GM10248 (cell line): ENCODE results near the gene GPNMB.

ENCODE experiments used
- CTCF ChIA-PET: fragments of 300-600 bp; sonication (Branson Sonifier 250); formaldehyde crosslinking; extraction: SDS; loops from one replicate; lab custom pipeline; 2021; ENCODE audit warnings: antibody characterized with exemption; lab: Yijun Ruan, JAX
- POLR2A ChIA-PET: fragments of 350-650 bp; sonication (Branson Sonifier 250); formaldehyde crosslinking; extraction: SDS; loops from one replicate; lab custom pipeline; 2020; ENCODE audit warnings: antibody characterized with exemption; lab: Yijun Ruan, JAX
- DNase-seq: peaks from one replicate; pipeline ENCODE4 v3.0.0; 2012; ENCODE audit errors: extremely low spot score
- TF ChIP-seq, protein P1 (sequence below): IDR thresholded peaks from 2 replicates; pipeline ENCODE4 v1.5.1; 2012; ENCODE audit warnings: mild to moderate bottlenecking, low read depth; ENCODE audit errors: extremely low read depth, missing control alignments, control extremely low read depth

The GPNMB gene

DNA sequence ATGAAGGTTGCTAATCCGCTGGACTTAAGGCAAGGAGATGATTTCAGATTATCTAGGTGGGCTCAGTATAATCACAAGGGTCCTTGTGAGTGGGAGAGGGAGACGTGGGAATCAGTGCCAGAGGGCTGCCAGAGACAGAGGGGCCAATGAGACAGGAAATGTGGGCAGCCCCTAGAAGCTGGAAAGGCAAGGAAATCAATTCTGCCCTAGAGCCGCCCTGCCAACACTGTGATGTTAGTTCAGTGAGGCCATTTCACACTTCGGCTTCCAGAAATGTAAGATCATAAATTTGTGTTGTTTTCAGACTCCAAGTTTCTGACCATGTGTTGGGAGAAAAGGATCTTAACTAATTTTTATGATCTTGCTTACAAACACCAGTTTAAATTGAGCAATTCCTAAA, 3.6 kb upstream of the GPNMB start:
- ChIA-PET POLR2A (no interaction called here), CTCF (interaction anchor here (0.7 kb wide), 1 partner anchor 30 kb away, joined by 3 read pairs; no protein-coding TSS in a partner anchor)
- no peak for DNase-seq
- TF ChIP-seq, protein P1, sequence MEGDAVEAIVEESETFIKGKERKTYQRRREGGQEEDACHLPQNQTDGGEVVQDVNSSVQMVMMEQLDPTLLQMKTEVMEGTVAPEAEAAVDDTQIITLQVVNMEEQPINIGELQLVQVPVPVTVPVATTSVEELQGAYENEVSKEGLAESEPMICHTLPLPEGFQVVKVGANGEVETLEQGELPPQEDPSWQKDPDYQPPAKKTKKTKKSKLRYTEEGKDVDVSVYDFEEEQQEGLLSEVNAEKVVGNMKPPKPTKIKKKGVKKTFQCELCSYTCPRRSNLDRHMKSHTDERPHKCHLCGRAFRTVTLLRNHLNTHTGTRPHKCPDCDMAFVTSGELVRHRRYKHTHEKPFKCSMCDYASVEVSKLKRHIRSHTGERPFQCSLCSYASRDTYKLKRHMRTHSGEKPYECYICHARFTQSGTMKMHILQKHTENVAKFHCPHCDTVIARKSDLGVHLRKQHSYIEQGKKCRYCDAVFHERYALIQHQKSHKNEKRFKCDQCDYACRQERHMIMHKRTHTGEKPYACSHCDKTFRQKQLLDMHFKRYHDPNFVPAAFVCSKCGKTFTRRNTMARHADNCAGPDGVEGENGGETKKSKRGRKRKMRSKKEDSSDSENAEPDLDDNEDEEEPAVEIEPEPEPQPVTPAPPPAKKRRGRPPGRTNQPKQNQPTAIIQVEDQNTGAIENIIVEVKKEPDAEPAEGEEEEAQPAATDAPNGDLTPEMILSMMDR = no peak

- TF ChIP-seq, protein P1 = no peak
- ChIA-PET POLR2A (no interaction called here), CTCF (interaction anchor here (1.1 to 2.0 kb wide), 2 partner anchors 15 to 25 kb away, joined by 3 to 9 read pairs; no protein-coding TSS in a partner anchor)
- no peak for DNase-seq
These were observed 549 bp downstream of the GPNMB start for GRCh38 chr7:23247046-23247602.

GRCh38 chr7:23247603-23248335, 1.2 kb downstream of the GPNMB start:
- ChIA-PET CTCF (interaction anchor here (1.1 to 2.0 kb wide), 2 partner anchors 14 to 25 kb away, joined by 3 to 9 read pairs; no protein-coding TSS in a partner anchor), POLR2A (no interaction called here)
- TF ChIP-seq, protein P1 = no peak
- peak; percentile 55 for DNase-seq

DNA sequence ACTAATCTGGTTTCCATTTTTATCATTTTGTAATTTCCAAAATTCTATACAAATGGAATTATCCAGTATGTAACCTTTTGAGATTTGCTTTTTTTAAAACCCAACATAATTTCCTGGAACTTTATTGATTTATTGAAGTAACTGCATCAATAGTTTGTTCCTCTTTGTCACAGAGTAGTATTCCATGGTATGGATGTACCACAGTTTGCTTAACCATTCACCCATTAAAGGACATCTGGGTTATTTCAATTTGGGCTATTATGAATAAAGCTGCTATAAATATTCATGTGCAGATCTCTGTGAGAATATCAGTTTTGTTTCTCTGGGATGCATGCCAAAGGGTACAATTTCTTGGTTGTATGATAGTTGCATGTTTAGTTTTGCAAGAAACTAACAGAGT, 2.9 kb downstream of the GPNMB start:
- ChIA-PET CTCF (interaction anchor here (1.0 to 1.4 kb wide), 2 partner anchors 13 to 27 kb away, joined by 3 read pairs; no protein-coding TSS in a partner anchor), POLR2A (no interaction called here)
- no peak for DNase-seq
- TF ChIP-seq, protein P1 = no peak

DNA sequence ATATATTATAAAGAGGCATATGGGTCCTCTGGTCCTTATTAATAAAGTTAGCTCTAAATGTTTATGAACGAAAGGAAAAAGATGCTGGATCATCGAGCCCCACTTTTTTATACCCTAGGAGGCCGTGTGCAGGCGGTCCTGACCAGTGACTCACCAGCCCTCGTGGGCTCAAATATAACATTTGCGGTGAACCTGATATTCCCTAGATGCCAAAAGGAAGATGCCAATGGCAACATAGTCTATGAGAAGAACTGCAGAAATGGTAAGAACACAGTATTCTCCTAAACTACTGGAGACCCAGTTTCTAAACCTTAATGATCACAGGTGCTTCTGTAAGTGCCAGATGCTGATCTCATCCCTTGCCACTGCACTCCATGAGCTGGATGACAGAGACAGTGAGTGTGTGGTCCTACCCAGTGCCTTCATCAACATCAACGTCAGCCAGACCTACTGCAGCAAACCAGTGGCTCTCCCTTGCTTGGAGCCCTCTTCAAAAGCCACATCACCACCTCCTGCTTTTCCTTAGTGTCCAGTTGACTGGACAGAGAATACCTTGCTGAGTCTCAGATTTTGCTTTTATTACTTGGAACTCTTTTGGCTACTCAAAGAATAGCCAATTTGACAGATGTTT, 7.6 kb downstream of the GPNMB start:
- TF ChIP-seq, protein P1 = no peak
- no peak for DNase-seq
- POLR2A ChIA-PET = no interaction called here
- CTCF ChIA-PET = interaction anchor here (0.9 to 2.5 kb wide), 5 partner anchors 9 to 286 kb away, joined by 3 to 13 read pairs (median 4); no protein-coding TSS in a partner anchor

DNA sequence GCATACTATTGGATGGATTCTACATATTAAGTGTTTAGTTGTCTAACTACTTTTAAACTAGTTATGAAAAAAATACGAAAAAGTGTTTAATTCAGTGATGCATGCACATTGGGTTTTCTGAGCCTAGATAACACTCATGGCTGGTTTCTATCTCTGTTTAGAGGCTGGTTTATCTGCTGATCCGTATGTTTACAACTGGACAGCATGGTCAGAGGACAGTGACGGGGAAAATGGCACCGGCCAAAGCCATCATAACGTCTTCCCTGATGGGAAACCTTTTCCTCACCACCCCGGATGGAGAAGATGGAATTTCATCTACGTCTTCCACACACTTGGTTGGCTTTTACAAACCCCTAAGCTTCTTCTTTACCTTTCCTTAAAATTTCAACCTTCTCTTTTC, 10.2 kb downstream of the GPNMB start:
- ChIA-PET CTCF (interaction anchor here (0.7 to 10.5 kb wide), 4 partner anchors 9 to 151 kb away, joined by 3 to 135 read pairs (median 4); partner anchors contain the start of gene KLHL7), POLR2A (no interaction called here)
- no peak for DNase-seq
- TF ChIP-seq, protein P1 = no peak
